Upper lobe of left lung (tissue), 6 donors: ENCODE measurements around the gene CASS4. TPM values are rescaled to one million over a fixed set of nuclear protein-coding genes. Genes with fewer than 3 reads are reported as not detected.

Source experiments
- ATAC-seq, 2 donors: fragments of 200-7000 bp; cut with Tn5 transposase; one replicate each; pipeline ENCODE4 v1.9.1; 2022; ENCODE audit warnings: mild to moderate bottlenecking in 2 of 2, moderate library complexity in 2 of 2; ENCODE audit not compliant: low FRiP score in 2 of 2
- DNase-seq, 2 donors: peaks; one replicate each; pipeline ENCODE4 v3.0.0-alpha.2; 2019 to 2020
- H3K27ac ChIP-seq, 4 donors: fragments of 200-600 bp; sonication (generic); one replicate each; pipeline ENCODE4 v1.5.1; 2016 to 2019
- H3K27me3 ChIP-seq, 4 donors: fragments of 200-600 bp; sonication (generic); one replicate each; pipeline ENCODE4 v1.5.1; 2017 to 2019
- H3K36me3 ChIP-seq, 4 donors: fragments of 200-600 bp; sonication (generic); one replicate each; pipeline ENCODE4 v1.5.1; 2016 to 2019
- H3K4me1 ChIP-seq, 4 donors: fragments of 200-600 bp; sonication (generic); one replicate each; pipeline ENCODE4 v1.5.1; 2018 to 2019
- H3K4me3 ChIP-seq, 4 donors: fragments of 200-600 bp; sonication (generic); one replicate each; pipeline ENCODE4 v1.5.1; 2017 to 2019; ENCODE audit warnings: mild to moderate bottlenecking in 2 of 4, moderate library complexity in 1 of 4
- H3K9me3 ChIP-seq, 4 donors: fragments of 200-600 bp; sonication (generic); one replicate each; pipeline ENCODE4 v1.5.1; 2018 to 2019
- EP300 ChIP-seq, 4 donors: sonication (generic); formaldehyde crosslinking; IDR thresholded peaks; one replicate each; pipeline ENCODE4 v1.5.1; 2017; ENCODE audit warnings: antibody characterized with exemption in 4 of 4, control low read depth in 2 of 4
- POLR2A ChIP-seq, 4 donors: fragments of 450-650 bp; IDR thresholded peaks; one replicate each; pipeline ENCODE4 v1.5.1; 2016 to 2017; ENCODE audit warnings: antibody characterized with exemption in 4 of 4, mild to moderate bottlenecking in 2 of 4
- POLR2AphosphoS5 ChIP-seq, 2 donors: sonication (generic); formaldehyde crosslinking; IDR thresholded peaks; one replicate each; pipeline ENCODE4 v1.5.1; 2017; ENCODE audit warnings: antibody characterized with exemption in 2 of 2
- WGBS, 2 donors: methylation state at CpG; one replicate each; pipeline ENCODE4 v1.1.5; 2017 to 2018; 5-methylcytosine and 5-hydroxymethylcytosine counted together
- total RNA-seq, 6 donors: library from RNA; depleted of rRNA in 4 of 6; stranded (reverse); fragments of >200 nt in 4 of 6; gene quantifications; one replicate each; pipeline versions ENCODE4 v1.1.0 to v1.2.1, GENCODE V29; 2016 to 2021
- TF ChIP-seq, protein P1 (sequence below), 6 experiments: fragments of 450-650 bp in 4 of 6; fragments of 200-600 bp in 2 of 6; sonication (generic) in 2 of 6; IDR thresholded peaks; one replicate each; pipeline ENCODE4 v1.5.1; 2016 to 2019; ENCODE audit warnings: antibody characterized with exemption in 6 of 6
- donor health status: DM: no; HTN: no; CAD: no; lungs with moderate emphysema.
- donor health status: DM: no; HTN: yes; CAD: no; lungs with severe emphysema.

The CASS4 gene
- total RNA-seq, 6 donors from 2014 or later, result 13.4 to 31.4 (median 19.5) TPM

DNA sequence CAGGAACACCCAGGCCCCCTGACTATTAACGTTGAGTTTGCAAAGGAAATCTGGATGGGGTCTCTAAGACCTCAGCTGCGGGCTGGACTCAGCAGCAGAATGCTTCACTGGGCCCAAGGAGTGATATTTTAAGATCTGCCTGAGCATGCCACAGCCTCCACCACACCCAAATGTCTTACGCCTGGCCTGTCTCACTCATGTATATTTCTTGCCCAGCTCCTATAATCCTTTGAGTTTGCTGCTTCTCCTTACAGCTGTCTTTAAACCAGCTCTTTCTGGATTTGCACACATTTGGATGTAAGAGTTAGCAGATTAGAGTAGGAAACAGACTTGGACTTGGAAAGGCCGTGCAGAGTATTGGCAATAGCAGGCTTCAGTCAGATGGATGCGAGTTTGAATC lies 16.4 kb downstream of the CASS4 start:
- Histone ChIP-seq H3K36me3 (no peaks in the 10 kb centered on the region), H3K27me3 (no peaks in the 10 kb centered on the region), H3K4me1 (peaks cover 20 to 40% (median 31%) of the 10 kb centered on the region in 4 donors), H3K4me3 (no peak overlapping the region), H3K27ac (peak overlapping the region; percentile 17 to 67 (median 48)), H3K9me3 (no peaks in the 10 kb centered on the region)
- DNase-seq (no peak), ATAC-seq (no peak)
- TF ChIP-seq POLR2AphosphoS5 (IDR thresholded peaks at IDR 0.05) (no peak), EP300 (IDR thresholded peaks at IDR 0.05) (no peak), POLR2A (IDR thresholded peaks at IDR 0.05) (no peak)
- TF ChIP-seq, protein P1, sequence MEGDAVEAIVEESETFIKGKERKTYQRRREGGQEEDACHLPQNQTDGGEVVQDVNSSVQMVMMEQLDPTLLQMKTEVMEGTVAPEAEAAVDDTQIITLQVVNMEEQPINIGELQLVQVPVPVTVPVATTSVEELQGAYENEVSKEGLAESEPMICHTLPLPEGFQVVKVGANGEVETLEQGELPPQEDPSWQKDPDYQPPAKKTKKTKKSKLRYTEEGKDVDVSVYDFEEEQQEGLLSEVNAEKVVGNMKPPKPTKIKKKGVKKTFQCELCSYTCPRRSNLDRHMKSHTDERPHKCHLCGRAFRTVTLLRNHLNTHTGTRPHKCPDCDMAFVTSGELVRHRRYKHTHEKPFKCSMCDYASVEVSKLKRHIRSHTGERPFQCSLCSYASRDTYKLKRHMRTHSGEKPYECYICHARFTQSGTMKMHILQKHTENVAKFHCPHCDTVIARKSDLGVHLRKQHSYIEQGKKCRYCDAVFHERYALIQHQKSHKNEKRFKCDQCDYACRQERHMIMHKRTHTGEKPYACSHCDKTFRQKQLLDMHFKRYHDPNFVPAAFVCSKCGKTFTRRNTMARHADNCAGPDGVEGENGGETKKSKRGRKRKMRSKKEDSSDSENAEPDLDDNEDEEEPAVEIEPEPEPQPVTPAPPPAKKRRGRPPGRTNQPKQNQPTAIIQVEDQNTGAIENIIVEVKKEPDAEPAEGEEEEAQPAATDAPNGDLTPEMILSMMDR (IDR thresholded peaks at IDR 0.05), result no peak
- WGBS, 2 donors, result 82 to 85% methylated on average over 4 to 5 of the region's 5 CpGs

DNA sequence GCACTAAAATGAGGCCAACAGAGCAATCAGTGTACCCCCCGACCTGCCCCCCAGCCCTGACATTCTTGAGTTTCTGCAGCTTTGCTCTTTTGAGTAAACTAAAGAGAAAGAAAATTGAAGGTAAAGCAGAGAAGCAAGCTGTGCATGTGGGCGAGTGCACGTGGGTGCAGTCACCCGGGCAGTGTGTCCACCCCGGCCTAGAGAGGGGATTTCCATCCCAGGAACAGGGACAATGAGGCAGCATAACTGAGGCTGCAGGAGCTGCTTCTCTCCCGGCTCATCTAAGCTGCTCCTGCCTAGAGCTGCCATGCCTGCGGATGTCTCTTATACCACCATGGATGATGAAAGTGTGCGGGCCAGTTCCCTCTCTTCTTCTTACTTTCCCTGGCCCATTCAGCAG lies 16.8 kb downstream of the CASS4 start:
- no peaks in the 10 kb centered on the region for H3K9me3 ChIP-seq
- H3K36me3 ChIP-seq, result no peaks in the 10 kb centered on the region
- peak overlapping the region; percentile 54 to 71 (median 66) for H3K27ac ChIP-seq
- no peak overlapping the region for H3K4me3 ChIP-seq
- no peaks in the 10 kb centered on the region for H3K27me3 ChIP-seq
- TF ChIP-seq EP300 (IDR thresholded peaks at IDR 0.05) (no peak), POLR2AphosphoS5 (IDR thresholded peaks at IDR 0.05) (no peak), POLR2A (IDR thresholded peaks at IDR 0.05) (no peak)
- TF ChIP-seq, protein P1 (IDR thresholded peaks at IDR 0.05), result no peak
- ATAC-seq (no peak), DNase-seq (peak in 1 of 2 donors; percentile 31)
- 63 to 72% methylated on average over 8 of the region's 8 CpGs for WGBS, 2 donors
- H3K4me1 ChIP-seq, result peaks cover 24 to 40% (median 30%) of the 10 kb centered on the region in 4 donors

DNA sequence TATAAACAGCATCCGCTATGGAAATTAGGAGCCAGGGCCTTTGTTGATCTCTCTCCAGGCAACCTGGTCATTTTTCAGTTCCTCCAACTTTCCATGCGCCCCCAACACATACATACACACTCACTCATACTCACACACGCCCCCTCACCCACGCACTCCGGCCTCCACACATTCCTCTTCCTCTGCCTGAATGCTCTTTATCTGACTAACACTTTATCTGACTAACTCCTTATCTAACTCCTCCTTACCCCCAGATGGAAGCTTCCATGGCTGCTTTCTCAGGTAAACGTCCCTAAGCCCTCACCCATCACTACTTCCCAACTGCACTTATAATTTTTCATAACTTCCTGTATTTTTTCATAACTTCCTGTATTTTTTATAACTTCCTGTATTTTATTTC lies 17.4 kb downstream of the CASS4 start:
- Histone ChIP-seq H3K36me3 (no peaks in the 10 kb centered on the region), H3K27ac (peak overlapping the region; percentile 54 to 71 (median 66)), H3K27me3 (no peaks in the 10 kb centered on the region), H3K4me1 (peaks cover 24 to 44% (median 30%) of the 10 kb centered on the region in 4 donors), H3K9me3 (no peaks in the 10 kb centered on the region), H3K4me3 (no peak overlapping the region)
- peak in 1 of 2 donors; percentile 16 for ATAC-seq
- 39 to 46% methylated on average over 6 of the region's 6 CpGs for WGBS, 2 donors
- TF ChIP-seq POLR2AphosphoS5 (IDR thresholded peaks at IDR 0.05) (peak in 1 of 2 donors; percentile 36), POLR2A (IDR thresholded peaks at IDR 0.05) (no peak), EP300 (IDR thresholded peaks at IDR 0.05) (no peak)
- TF ChIP-seq, protein P1 (IDR thresholded peaks at IDR 0.05), result no peak
- DNase-seq, result peak in 1 of 2 donors; percentile 10

DNA sequence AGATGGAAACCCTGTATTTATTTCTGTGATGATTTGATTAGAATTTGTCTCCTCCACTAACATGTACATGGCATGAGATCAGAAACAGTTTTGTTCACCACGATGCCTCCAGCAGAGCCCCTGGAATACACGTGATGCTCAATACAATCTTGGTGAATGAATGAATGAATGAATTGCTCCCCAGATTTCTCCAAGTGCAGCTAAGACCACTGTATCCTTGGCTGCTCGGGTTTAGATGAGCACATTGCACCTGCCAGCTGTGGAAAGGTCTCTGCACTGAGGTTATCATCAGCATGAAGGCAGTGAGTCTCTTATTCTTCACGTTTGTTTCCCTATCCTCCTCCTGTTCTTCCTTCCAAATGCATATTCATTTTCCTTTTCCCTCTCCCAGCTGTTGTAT lies 17.9 kb downstream of the CASS4 start:
- Histone ChIP-seq H3K4me3 (no peak overlapping the region), H3K27ac (peak overlapping the region; percentile 41 to 71 (median 60)), H3K4me1 (peaks cover 24 to 44% (median 28%) of the 10 kb centered on the region in 4 donors), H3K36me3 (no peaks in the 10 kb centered on the region), H3K9me3 (no peaks in the 10 kb centered on the region), H3K27me3 (no peaks in the 10 kb centered on the region)
- DNase-seq (peak in 1 of 2 donors; percentile 14), ATAC-seq (no peak)
- WGBS, 2 donors, result 29 to 51% methylated on average over 4 of the region's 4 CpGs
- no peak for TF ChIP-seq POLR2AphosphoS5 (IDR thresholded peaks at IDR 0.05)
- TF ChIP-seq POLR2A (IDR thresholded peaks at IDR 0.05), result no peak
- TF ChIP-seq, protein P1 (IDR thresholded peaks at IDR 0.05), result no peak
- no peak for TF ChIP-seq EP300 (IDR thresholded peaks at IDR 0.05)

DNA sequence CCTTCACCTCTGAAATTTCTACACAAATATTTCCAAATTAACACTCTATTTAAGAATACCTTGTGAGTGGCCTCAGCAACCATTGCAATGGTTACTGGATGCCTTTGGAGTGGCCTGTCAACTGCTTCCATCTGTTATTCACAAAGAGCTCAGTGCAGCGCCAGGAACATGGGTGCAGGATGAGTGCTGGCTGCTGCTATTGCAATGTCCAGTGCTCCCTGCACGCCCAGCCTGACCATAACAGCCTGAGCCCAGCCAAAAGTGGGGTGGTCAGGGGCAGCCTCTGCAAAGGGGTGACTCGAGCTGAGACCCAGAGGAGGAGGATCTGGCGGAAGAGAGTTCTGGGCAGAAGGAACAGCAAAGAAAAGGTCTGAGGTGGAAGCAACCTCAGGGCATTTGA lies 18.4 kb downstream of the CASS4 start:
- ATAC-seq (peak; percentile 34 to 64), DNase-seq (peak in 1 of 2 donors; percentile 21)
- no peak overlapping the region for H3K4me3 ChIP-seq
- H3K27ac ChIP-seq, result peak overlapping the region in 1 of 4 donors; percentile 54
- peak; percentile 35 to 56 for TF ChIP-seq POLR2AphosphoS5 (IDR thresholded peaks at IDR 0.05)
- TF ChIP-seq, protein P1 (IDR thresholded peaks at IDR 0.05), result no peak
- H3K4me1 ChIP-seq, result peaks cover 24 to 44% (median 27%) of the 10 kb centered on the region in 4 donors
- no peaks in the 10 kb centered on the region for H3K27me3 ChIP-seq
- 58 to 70% methylated on average over 3 to 4 of the region's 4 CpGs for WGBS, 2 donors
- no peaks in the 10 kb centered on the region for H3K9me3 ChIP-seq
- no peaks in the 10 kb centered on the region for H3K36me3 ChIP-seq
